GM18526 (cell line): Measurements from ENCODE around the gene NCOA7.

Experiments
- POLR2A ChIP-seq: IDR thresholded peaks from 3 replicates; pipeline ENCODE4 v1.6.1; 2011; ENCODE audit not compliant: insufficient read length; ENCODE audit errors: extremely low read depth

NCOA7 gene

DNA sequence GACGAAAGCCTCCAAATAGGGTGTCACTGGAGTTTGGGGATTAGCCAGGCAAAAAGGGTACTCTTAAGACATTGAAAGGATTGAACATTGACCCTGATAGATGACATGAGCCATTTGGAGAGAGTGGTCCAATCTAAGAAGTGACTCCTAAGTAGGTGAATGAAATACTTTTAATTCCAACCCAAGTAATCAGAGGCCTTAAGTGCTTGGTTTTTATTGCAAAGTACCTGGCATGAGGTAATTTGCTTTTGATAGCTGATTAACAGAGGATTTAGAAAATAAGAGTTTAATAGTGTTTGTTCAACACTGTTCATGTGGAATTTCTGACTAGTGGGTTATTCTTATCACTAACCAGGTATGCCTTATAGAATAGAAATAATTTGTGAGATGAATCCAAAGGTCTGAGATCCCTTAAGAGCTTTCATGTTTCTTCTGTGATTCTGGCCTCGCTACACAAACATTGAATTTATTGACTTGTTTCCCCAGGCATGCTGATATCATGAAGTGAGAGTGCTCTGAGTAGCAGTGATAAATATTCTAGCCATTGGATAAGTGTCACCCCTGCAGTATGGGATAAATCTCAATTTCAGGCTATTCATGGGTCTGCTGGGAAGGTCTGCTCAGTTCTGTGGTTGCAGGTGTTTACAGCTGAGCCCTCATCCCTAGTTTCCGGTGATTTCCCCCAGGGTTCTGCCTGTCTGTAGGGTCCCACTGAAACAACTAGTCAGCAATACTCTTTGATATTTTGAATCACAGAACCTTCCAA, 6.5 kb downstream of the NCOA7 start:
- no peak for TF ChIP-seq POLR2A

DNA sequence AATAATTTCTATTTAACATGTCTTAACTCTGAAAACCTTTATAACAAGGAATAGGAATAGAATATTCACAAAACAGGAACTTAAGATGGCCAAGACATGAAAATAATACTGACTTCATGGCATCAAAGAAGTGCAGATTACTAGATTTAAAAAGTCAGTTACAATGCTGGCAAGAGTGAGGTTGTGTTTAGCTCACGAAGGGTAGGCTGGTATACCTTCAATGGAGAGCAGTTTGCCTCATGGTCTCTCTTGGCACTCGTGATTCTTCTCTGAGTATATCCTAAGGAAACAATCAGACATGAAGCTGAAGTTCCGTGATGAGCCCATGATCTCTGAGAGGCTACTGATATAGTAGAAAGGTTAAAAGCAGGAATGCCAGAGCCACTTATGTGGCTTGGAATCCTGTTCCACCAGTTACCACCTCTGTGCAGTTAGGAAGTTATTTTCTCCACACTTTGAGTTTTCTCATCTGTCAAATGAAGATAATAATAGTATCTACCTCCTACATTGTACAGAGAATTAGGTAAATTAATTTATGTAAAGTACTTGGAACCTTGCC, 7.2 kb downstream of the NCOA7 start:
- no peak for TF ChIP-seq POLR2A

- no peak for TF ChIP-seq POLR2A
Measured at GRCh38 chr6:125798734-125799508, 8.2 kb downstream of the NCOA7 start.

DNA sequence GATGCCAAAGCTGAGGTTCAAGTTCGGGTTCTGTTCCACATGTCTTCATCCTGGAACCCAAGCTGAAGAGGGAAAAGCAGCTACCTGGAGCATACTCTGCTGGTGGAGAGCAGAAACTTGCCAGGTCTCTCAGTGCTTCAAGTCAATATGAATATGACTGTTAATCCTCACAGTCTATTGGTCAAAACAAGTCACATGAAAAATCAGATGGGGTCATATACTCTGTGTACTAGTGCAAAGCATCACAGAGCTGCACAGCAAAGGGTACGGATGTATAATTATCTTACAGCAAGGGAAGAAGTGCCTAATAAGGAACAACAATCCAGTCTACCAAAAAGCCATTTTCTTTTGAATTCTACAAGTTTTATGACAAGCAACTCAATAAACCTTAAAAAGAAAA, 11.6 kb downstream of the NCOA7 start:
- TF ChIP-seq POLR2A: no peak

GRCh38 chr6:125802943-125803377, 12.2 kb downstream of the NCOA7 start:
- no peak for TF ChIP-seq POLR2A

- no peak for TF ChIP-seq POLR2A
Measured at GRCh38 chr6:125804264-125804663, 13.5 kb downstream of the NCOA7 start.

DNA sequence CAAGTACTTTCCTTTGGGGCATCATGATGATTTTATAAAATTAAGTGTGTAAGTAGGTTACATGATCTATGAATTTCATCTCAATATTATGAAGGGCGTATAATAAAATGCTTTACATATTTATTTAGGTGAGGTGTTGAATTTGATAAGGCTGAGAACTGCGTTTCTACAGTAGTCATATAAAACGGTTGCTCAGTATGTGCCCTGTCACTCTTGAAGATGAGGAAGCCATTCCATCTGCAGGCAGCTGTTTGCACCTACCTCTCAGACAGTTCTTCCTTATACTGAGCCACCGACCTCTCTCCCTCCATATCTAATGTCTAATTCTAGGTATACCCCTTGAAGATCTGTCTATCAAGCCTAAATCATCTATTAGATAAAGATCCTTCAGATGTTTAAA, 16.1 kb downstream of the NCOA7 start:
- no peak for TF ChIP-seq POLR2A

- no peak for TF ChIP-seq POLR2A
Measured at GRCh38 chr6:125807293-125807692, 16.5 kb downstream of the NCOA7 start.

GRCh38 chr6:125808060-125808459, 17.3 kb downstream of the NCOA7 start:
- no peak for TF ChIP-seq POLR2A

GRCh38 chr6:125808591-125808990, 17.8 kb downstream of the NCOA7 start:
- TF ChIP-seq POLR2A: no peak

DNA sequence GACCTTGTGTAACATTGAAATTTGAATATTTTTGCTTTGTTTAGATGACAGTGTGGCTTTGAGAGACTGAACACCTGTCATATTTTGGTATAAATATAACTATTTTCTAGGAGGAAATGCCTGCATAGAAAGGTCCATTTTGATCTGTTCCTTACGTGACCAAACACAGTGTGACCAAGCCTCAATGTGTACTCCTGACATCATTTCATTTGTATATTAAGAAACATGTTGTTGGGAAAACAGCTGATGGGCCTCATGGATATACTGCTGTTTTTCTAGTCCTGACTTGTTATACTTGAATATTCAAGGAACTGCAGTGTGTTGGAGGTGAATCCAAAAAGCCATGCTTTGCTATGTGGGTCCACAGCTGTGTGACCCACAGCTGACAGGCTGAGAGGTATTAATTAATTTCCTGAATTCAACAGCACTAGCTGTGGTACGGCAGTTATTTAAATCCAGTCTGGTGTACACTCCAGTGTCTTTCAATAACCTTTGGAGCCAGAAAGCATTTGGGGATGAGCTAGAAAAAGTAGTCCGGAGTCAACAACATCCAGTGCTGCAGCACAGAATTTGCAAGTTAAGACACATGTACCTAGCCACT, 18.9 kb downstream of the NCOA7 start:
- TF ChIP-seq POLR2A: no peak

DNA sequence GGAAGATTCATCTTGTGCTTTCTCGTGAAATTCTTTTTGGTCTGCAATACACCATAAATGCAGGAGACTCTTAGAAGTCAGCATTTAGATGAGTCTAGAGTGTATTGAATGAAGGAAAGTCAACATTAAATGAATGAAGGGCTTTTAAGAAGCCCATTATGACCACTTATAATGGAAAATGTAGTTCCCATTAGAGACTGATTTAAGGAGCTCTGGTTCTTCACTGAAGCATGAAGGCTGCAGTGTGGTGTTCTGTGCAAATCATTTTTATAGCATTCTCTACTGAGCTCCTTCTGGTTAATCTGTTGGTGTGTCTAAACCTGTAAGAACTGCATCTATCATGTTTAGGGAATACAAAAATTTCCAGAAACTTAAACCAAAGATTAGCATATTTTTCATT, 19.7 kb downstream of the NCOA7 start:
- TF ChIP-seq POLR2A: no peak

GRCh38 chr6:125811259-125811658, 20.5 kb downstream of the NCOA7 start:
- TF ChIP-seq POLR2A: no peak

DNA sequence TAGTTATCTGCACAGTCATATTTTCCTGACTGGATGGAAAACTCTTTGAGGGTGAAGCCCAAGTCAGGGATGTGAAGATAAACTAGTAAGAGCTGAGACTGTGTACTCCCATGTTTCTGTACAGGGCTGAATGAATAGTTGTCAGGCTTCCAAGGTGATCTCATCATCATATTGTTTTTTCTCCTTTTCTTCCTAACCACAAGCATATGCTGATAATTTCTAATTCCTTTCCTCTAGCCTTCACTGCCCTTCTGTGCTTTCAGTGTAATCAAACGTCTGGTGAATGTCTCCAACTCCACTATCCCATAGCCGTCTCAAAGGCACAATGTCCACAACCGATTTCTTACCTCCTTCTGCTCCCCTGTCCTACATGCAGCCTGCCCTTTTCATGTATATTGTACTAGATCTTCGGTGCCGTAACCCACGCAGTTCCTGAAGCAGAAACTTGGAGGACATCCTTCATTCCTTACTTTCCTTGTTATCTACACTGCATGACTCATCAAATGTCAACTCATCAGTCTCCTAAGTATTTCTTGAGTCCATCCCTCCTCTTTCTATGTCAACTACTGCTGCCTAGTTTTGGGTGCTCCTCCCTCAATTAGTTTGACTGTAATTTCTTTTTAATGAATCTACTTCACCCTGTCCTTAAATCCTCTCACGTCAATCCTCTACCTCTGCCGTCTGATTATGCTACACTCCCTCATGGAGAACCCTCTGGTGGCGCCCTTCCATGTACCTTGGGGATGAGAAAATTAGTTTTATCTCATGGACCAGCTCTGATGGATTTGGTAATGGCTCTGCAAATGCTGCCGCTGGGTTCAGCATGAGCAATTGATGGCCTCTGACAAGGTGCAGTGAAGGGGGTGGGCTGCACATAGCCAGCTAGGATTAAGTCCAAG, 21.9 kb downstream of the NCOA7 start:
- TF ChIP-seq POLR2A: no peak

- TF ChIP-seq POLR2A: no peak
Measured at GRCh38 chr6:125814481-125814880, 23.7 kb downstream of the NCOA7 start.
